Gastrocnemius medialis (tissue), 4 donors: ENCODE data around the gene KLF11.

Source experiments
- CTCF ChIP-seq, 5 experiments: fragments of 450-650 bp in 3 of 5; fragments of 200-600 bp in 2 of 5; sonication (generic) in 2 of 5; IDR thresholded peaks in 4 of 5; conservative IDR thresholded peaks in 1 of 5; 1 replicate in 4 of 5; 2 replicates in 1 of 5; pipeline ENCODE4 v1.5.1; 2016 to 2019; ENCODE audit warnings: antibody characterized with exemption in 5 of 5, mild to moderate bottlenecking in 3 of 5, moderate library complexity in 3 of 5
- POLR2A ChIP-seq, 2 donors: fragments of 450-650 bp; IDR thresholded peaks; one replicate each; pipeline ENCODE4 v1.6.1; 2017; ENCODE audit warnings: antibody characterized with exemption in 2 of 2, mild to moderate bottlenecking in 2 of 2, moderate library complexity in 2 of 2

GRCh38 chr2:10091182-10091888 lies 48.0 kb downstream of the KLF11 start:
- TF ChIP-seq CTCF (IDR thresholded peaks at IDR 0.05 in 4 of 5, conservative IDR thresholded peaks at IDR 0.05 in 1 of 5) (no peak), POLR2A (IDR thresholded peaks at IDR 0.05) (no peak)
